ENCODE measurements around the gene CCL21. TPM values are rescaled to one million over a fixed set of nuclear protein-coding genes. Genes with fewer than 3 reads are reported as not detected.
"Not testable (repeated sequence)": the region's sequence is repeated elsewhere in the genome, so short reads cannot be mapped to it uniquely, and the experiment has no call there.

CCL21 gene
- total and polyA plus RNA-seq, 2 donors (not counting 1 experiment from before 2014, with no cell fraction given): not detected

DNA sequence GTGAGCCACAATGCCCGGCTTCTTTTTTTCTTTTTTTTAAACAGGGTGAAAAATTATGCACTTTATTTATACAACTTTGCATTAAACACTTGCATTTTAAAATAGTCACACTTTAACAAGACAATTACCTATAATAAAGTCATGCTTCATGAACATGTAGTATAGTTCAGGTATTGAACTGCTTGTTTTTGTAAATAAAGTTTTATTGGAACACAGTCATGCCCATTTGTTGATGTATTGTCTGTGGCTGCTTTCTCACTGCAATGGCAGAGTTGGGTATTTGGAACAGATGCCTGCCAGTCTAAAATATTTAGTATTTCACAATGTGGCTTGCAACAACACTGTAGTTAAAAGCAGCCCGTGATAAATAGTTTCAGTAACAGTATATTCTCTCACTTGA, 32.8 kb upstream of the CCL21 start:
- TF ChIP-seq, protein P1, sequence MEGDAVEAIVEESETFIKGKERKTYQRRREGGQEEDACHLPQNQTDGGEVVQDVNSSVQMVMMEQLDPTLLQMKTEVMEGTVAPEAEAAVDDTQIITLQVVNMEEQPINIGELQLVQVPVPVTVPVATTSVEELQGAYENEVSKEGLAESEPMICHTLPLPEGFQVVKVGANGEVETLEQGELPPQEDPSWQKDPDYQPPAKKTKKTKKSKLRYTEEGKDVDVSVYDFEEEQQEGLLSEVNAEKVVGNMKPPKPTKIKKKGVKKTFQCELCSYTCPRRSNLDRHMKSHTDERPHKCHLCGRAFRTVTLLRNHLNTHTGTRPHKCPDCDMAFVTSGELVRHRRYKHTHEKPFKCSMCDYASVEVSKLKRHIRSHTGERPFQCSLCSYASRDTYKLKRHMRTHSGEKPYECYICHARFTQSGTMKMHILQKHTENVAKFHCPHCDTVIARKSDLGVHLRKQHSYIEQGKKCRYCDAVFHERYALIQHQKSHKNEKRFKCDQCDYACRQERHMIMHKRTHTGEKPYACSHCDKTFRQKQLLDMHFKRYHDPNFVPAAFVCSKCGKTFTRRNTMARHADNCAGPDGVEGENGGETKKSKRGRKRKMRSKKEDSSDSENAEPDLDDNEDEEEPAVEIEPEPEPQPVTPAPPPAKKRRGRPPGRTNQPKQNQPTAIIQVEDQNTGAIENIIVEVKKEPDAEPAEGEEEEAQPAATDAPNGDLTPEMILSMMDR (IDR thresholded peaks at IDR 0.05): no peak
- no peak for TF ChIP-seq EZH2 (IDR thresholded peaks at IDR 0.05; ENCODE audit: borderline replicate concordance, insufficient read depth, low read depth, low read length, poor library complexity, severe bottlenecking)
- Histone ChIP-seq H3K9me3 (ENCODE audit: control extremely low read depth in 1 of 3, control insufficient read depth in 2 of 3, insufficient read depth in 1 of 3, low read length in 2 of 3) (peaks cover 0 to 5% (median 4%) of the 10 kb centered on the region in 3 donors), H3K27me3 (replicated peaks in 1 of 4; ENCODE audit: control extremely low read depth in 1 of 4, control insufficient read depth in 3 of 4, insufficient read depth in 4 of 4, low read length in 3 of 4) (peaks cover 0 to 4% (median 1%) of the 10 kb centered on the region in 4 experiments), H2AFZ (ENCODE audit: insufficient read depth, low read depth, low read length, poor library complexity, severe bottlenecking) (no peak overlapping the region), H3K9ac (ENCODE audit: low read length) (no peak overlapping the region), H3K27ac (ENCODE audit: low read length in 2 of 2) (no peak overlapping the region), H4K20me1 (ENCODE audit: control insufficient read depth, insufficient read depth, low read length, poor library complexity, severe bottlenecking) (no peaks in the 10 kb centered on the region), H3K4me3 (ENCODE audit: control extremely low read depth in 1 of 5, extremely low read depth in 1 of 5, insufficient read depth in 1 of 5, low read depth in 2 of 5, low read length in 4 of 5) (no peak overlapping the region), H3K4me2 (replicated peaks; ENCODE audit: low read depth, low read length, poor library complexity, severe bottlenecking) (no peak overlapping the region), H3K4me1 (ENCODE audit: control insufficient read depth in 2 of 2, insufficient read depth in 2 of 2, low read length in 2 of 2) (no peaks in the 10 kb centered on the region), H3K36me3 (replicated peaks in 1 of 2; ENCODE audit: control extremely low read depth in 1 of 2, control insufficient read depth in 1 of 2, extremely low read depth in 1 of 2, insufficient read depth in 2 of 2, low read length in 1 of 2) (no peaks in the 10 kb centered on the region), H3K79me2 (ENCODE audit: control insufficient read depth, insufficient read depth, low read length) (no peaks in the 10 kb centered on the region)
- WGBS (ENCODE audit: insufficient coverage): no CpG with 5 or more reads among the region's 2 CpGs
- CTCF ChIA-PET: no interaction called here
- Mint-ChIP-seq H3K27ac (no peak overlapping the region), H3K4me1 (no peaks in the 10 kb centered on the region), H3K4me3 (no peak overlapping the region), H3K27me3 (peaks cover 40% of the 10 kb centered on the region), H3K9me3 (ENCODE audit: insufficient read depth) (peaks cover 4% of the 10 kb centered on the region)
- ATAC-seq (ENCODE audit: low read depth) (no peak), DNase-seq (no peak)
- POLR2A ChIA-PET: no interaction called here
- intact Hi-C loops (cut with micrococcal nuclease): no loop called here

- Histone ChIP-seq H3K36me3 (replicated peaks in 1 of 2; ENCODE audit: control extremely low read depth in 1 of 2, control insufficient read depth in 1 of 2, extremely low read depth in 1 of 2, insufficient read depth in 2 of 2, low read length in 1 of 2) (no peaks in the 10 kb centered on the region), H3K27ac (ENCODE audit: low read length in 2 of 2) (no peak overlapping the region), H3K4me2 (replicated peaks; ENCODE audit: low read depth, low read length, poor library complexity, severe bottlenecking) (no peak overlapping the region), H4K20me1 (ENCODE audit: control insufficient read depth, insufficient read depth, low read length, poor library complexity, severe bottlenecking) (no peaks in the 10 kb centered on the region), H3K4me1 (ENCODE audit: control insufficient read depth in 2 of 2, insufficient read depth in 2 of 2, low read length in 2 of 2) (no peaks in the 10 kb centered on the region), H3K9ac (ENCODE audit: low read length) (no peak overlapping the region), H3K9me3 (ENCODE audit: control extremely low read depth in 1 of 3, control insufficient read depth in 2 of 3, insufficient read depth in 1 of 3, low read length in 2 of 3) (no peaks in the 10 kb centered on the region), H3K27me3 (replicated peaks in 1 of 4; ENCODE audit: control extremely low read depth in 1 of 4, control insufficient read depth in 3 of 4, insufficient read depth in 4 of 4, low read length in 3 of 4) (peaks cover 0 to 7% (median 1%) of the 10 kb centered on the region in 4 experiments), H3K79me2 (ENCODE audit: control insufficient read depth, insufficient read depth, low read length) (no peaks in the 10 kb centered on the region), H2AFZ (ENCODE audit: insufficient read depth, low read depth, low read length, poor library complexity, severe bottlenecking) (no peak overlapping the region), H3K4me3 (ENCODE audit: control extremely low read depth in 1 of 5, extremely low read depth in 1 of 5, insufficient read depth in 1 of 5, low read depth in 2 of 5, low read length in 4 of 5) (no peak overlapping the region)
- Mint-ChIP-seq H3K27ac (no peak overlapping the region), H3K4me3 (no peak overlapping the region), H3K27me3 (peaks cover 44% of the 10 kb centered on the region), H3K4me1 (no peaks in the 10 kb centered on the region), H3K9me3 (ENCODE audit: insufficient read depth) (no peaks in the 10 kb centered on the region)
- ChIA-PET POLR2A (no interaction called here), CTCF (no interaction called here)
- no peak for ATAC-seq (ENCODE audit: low read depth)
- intact Hi-C loops (cut with micrococcal nuclease): no loop called here
- WGBS (ENCODE audit: insufficient coverage): 82% methylated on average over 5 of the region's 6 CpGs
- no peak for DNase-seq
- TF ChIP-seq, protein P1 (IDR thresholded peaks at IDR 0.05): no peak
- no peak for TF ChIP-seq EZH2 (IDR thresholded peaks at IDR 0.05; ENCODE audit: borderline replicate concordance, insufficient read depth, low read depth, low read length, poor library complexity, severe bottlenecking)
Measured at GRCh38 chr9:34741628-34742027, 31.7 kb upstream of the CCL21 start.

GRCh38 chr9:34740176-34740575, 30.2 kb upstream of the CCL21 start:
- H3K79me2 ChIP-seq (ENCODE audit: control insufficient read depth, insufficient read depth, low read length); H3K27ac ChIP-seq (ENCODE audit: low read length in 2 of 2); POLR2A ChIA-PET; H3K27ac Mint-ChIP-seq; H3K4me3 ChIP-seq (ENCODE audit: control extremely low read depth in 1 of 5, extremely low read depth in 1 of 5, insufficient read depth in 1 of 5, low read depth in 2 of 5, low read length in 4 of 5); H3K9me3 Mint-ChIP-seq (ENCODE audit: insufficient read depth); DNase-seq; CTCF ChIA-PET; H3K4me3 Mint-ChIP-seq; H3K9me3 ChIP-seq (ENCODE audit: control extremely low read depth in 1 of 3, control insufficient read depth in 2 of 3, insufficient read depth in 1 of 3, low read length in 2 of 3); H3K27me3 ChIP-seq (replicated peaks in 1 of 4; ENCODE audit: control extremely low read depth in 1 of 4, control insufficient read depth in 3 of 4, insufficient read depth in 4 of 4, low read length in 3 of 4); H2AFZ ChIP-seq (ENCODE audit: insufficient read depth, low read depth, low read length, poor library complexity, severe bottlenecking); H3K9ac ChIP-seq (ENCODE audit: low read length); ATAC-seq (ENCODE audit: low read depth); H3K36me3 ChIP-seq (replicated peaks in 1 of 2; ENCODE audit: control extremely low read depth in 1 of 2, control insufficient read depth in 1 of 2, extremely low read depth in 1 of 2, insufficient read depth in 2 of 2, low read length in 1 of 2); H3K4me1 Mint-ChIP-seq; H4K20me1 ChIP-seq (ENCODE audit: control insufficient read depth, insufficient read depth, low read length, poor library complexity, severe bottlenecking); H3K4me2 ChIP-seq (replicated peaks; ENCODE audit: low read depth, low read length, poor library complexity, severe bottlenecking); H3K4me1 ChIP-seq (ENCODE audit: control insufficient read depth in 2 of 2, insufficient read depth in 2 of 2, low read length in 2 of 2); intact Hi-C loops (cut with micrococcal nuclease): not testable (repeated sequence)
- H3K27me3 Mint-ChIP-seq: peaks cover 35% of the 10 kb centered on the region
- 98% methylated on average over 26 of the region's 27 CpGs for WGBS (ENCODE audit: insufficient coverage)
